Neural cell (in vitro differentiated cells): ENCODE results near the gene SNX30. TPM values are rescaled to one million over a fixed set of nuclear protein-coding genes. Genes with fewer than 3 reads are reported as not detected.

Source experiments
- H2AFZ ChIP-seq: fragments of 200-600, 300-800 bp; sonication (generic), shearing (Covaris generic); 2 replicates; pipeline ENCODE4 v1.6.0; 2014; ENCODE audit warnings: low read depth, mild to moderate bottlenecking, antibody characterized with exemption, low read length, moderate library complexity
- H3F3A ChIP-seq: fragments of 200-600 bp; shearing (Covaris generic); 2 replicates; pipeline ENCODE4 v1.6.1; 2016; ENCODE audit warnings: mild to moderate bottlenecking, moderate library complexity, mixed read lengths, antibody characterized with exemption, low read length; ENCODE audit not compliant: insufficient read depth, poor library complexity, severe bottlenecking
- H3K27ac ChIP-seq: fragments of 200-600, 300-800 bp; sonication (generic), shearing (Covaris generic); 2 replicates; pipeline ENCODE4 v1.5.1; 2014; ENCODE audit warnings: mild to moderate bottlenecking, low read length, moderate library complexity
- H3K27me3 ChIP-seq: fragments of 300-800, 200-600 bp; sonication (generic), shearing (Covaris generic); 2 replicates; pipeline ENCODE4 v1.6.0; 2014; ENCODE audit warnings: mild to moderate bottlenecking, low read depth, low read length, moderate library complexity; ENCODE audit not compliant: insufficient read depth
- H3K36me3 ChIP-seq: fragments of 300-800, 200-600 bp; sonication (generic), shearing (Covaris generic); 2 replicates; pipeline ENCODE4 v1.5.1; 2014; ENCODE audit warnings: mild to moderate bottlenecking, antibody characterized with exemption, low read length, moderate library complexity; ENCODE audit not compliant: insufficient read depth
- H3K4me2 ChIP-seq: fragments of 300-800, 200-600 bp; sonication (generic), shearing (Covaris generic); 2 replicates; pipeline ENCODE4 v1.6.0; 2014; ENCODE audit warnings: mild to moderate bottlenecking, low read length
- H3K4me3 ChIP-seq: fragments of 300-800, 200-600 bp; sonication (generic), shearing (Covaris generic); 2 replicates; pipeline ENCODE4 v1.5.1; 2014; ENCODE audit warnings: mild to moderate bottlenecking, low read length, moderate library complexity
- H3K79me2 ChIP-seq: fragments of 200-600 bp; shearing (Covaris generic); replicated peaks from 2 replicates; pipeline ENCODE4 v1.6.0; 2014; ENCODE audit warnings: mild to moderate bottlenecking, low read length, moderate library complexity; ENCODE audit not compliant: insufficient read depth
- H3K9ac ChIP-seq: fragments of 300-800, 200-600 bp; sonication (generic), shearing (Covaris generic); 2 replicates; pipeline ENCODE4 v1.6.1; 2016; ENCODE audit warnings: mild to moderate bottlenecking, low read length, mixed read lengths
- H3K9me2 ChIP-seq: fragments of 200-600 bp; shearing (Covaris generic); 2 replicates; pipeline ENCODE4 v1.6.1; 2016; ENCODE audit warnings: mild to moderate bottlenecking, low read length, mixed read lengths; ENCODE audit not compliant: insufficient read depth
- H3K9me3 ChIP-seq: fragments of 200-600, 300-800 bp; sonication (generic), shearing (Covaris generic); 2 replicates; pipeline ENCODE4 v1.6.1; 2016; ENCODE audit warnings: mild to moderate bottlenecking, mixed run types, low read length, moderate library complexity, mixed read lengths
- H4K20me1 ChIP-seq: fragments of 200-600 bp; shearing (Covaris generic); 2 replicates; pipeline ENCODE4 v1.6.1; 2016; ENCODE audit warnings: mild to moderate bottlenecking, mixed run types; ENCODE audit not compliant: insufficient read depth
- CTCF ChIP-seq: fragments of 450-650 bp; IDR thresholded peaks from 2 replicates; pipeline ENCODE4 v1.5.1; 2014; ENCODE audit warnings: antibody characterized with exemption, mild to moderate bottlenecking, moderate library complexity; ENCODE audit not compliant: poor library complexity, severe bottlenecking
- EP300 ChIP-seq: fragments of 450-650 bp; conservative IDR thresholded peaks from 2 replicates; pipeline ENCODE4 v1.6.1; 2014; ENCODE audit warnings: antibody characterized with exemption, mild to moderate bottlenecking, moderate library complexity; ENCODE audit not compliant: poor library complexity, severe bottlenecking
- EZH2 ChIP-seq: fragments of 200-600, 300-800 bp; shearing (Covaris generic), sonication (generic); IDR thresholded peaks from 2 replicates; pipeline ENCODE4 v1.6.1; 2014; ENCODE audit warnings: antibody characterized with exemption, low read length, borderline replicate concordance, mild to moderate bottlenecking; ENCODE audit not compliant: insufficient read depth, poor library complexity, severe bottlenecking
- MXI1 ChIP-seq: fragments of 450-650 bp; conservative IDR thresholded peaks from 2 replicates; pipeline ENCODE4 v1.6.1; 2014; ENCODE audit warnings: antibody characterized with exemption, mild to moderate bottlenecking; ENCODE audit not compliant: poor library complexity, severe bottlenecking
- POLR2AphosphoS5 ChIP-seq: IDR thresholded peaks from 2 replicates; pipeline ENCODE4 v1.6.1; 2012
- RAD21 ChIP-seq: fragments of 450-650 bp; conservative IDR thresholded peaks from 2 replicates; pipeline ENCODE4 v1.6.1; 2014; ENCODE audit warnings: antibody characterized with exemption, mild to moderate bottlenecking, moderate library complexity
- REST ChIP-seq: IDR thresholded peaks from 2 replicates; pipeline ENCODE4 v1.6.1; 2012; ENCODE audit warnings: borderline replicate concordance
- SMC3 ChIP-seq: fragments of 450-650 bp; conservative IDR thresholded peaks from 2 replicates; pipeline ENCODE4 v1.6.1; 2014; ENCODE audit warnings: antibody characterized with exemption, mild to moderate bottlenecking, moderate library complexity; ENCODE audit not compliant: poor library complexity
- TAF1 ChIP-seq: IDR thresholded peaks from 2 replicates; pipeline ENCODE4 v1.6.1; 2012; ENCODE audit warnings: low read depth
- polyA plus RNA-seq: library from polyadenylated mRNA; depleted of rRNA; stranded (reverse); fragments of >200 nt; gene quantifications from 2 replicates; pipeline ENCODE4 v1.2.3, GENCODE V29; 2014

The SNX30 gene
- polyA plus RNA-seq, 1 donor from 2014 or later: 30.0 TPM

GRCh38 chr9:112752334-112753125, 2.0 kb downstream of the SNX30 start:
- Histone ChIP-seq H3K9ac (peak overlapping the region; percentile 82), H2AFZ (no peak overlapping the region), H3K27me3 (no peaks in the 10 kb centered on the region), H3K9me2 (no peaks in the 10 kb centered on the region), H3K9me3 (no peaks in the 10 kb centered on the region), H3K4me2 (no peak overlapping the region), H4K20me1 (no peaks in the 10 kb centered on the region), H3K79me2 (peaks cover 30% of the 10 kb centered on the region), H3K4me3 (peak overlapping the region; percentile 98), H3F3A (no peaks in the 10 kb centered on the region), H3K36me3 (no peaks in the 10 kb centered on the region), H3K27ac (no peak overlapping the region)
- no peak for TF ChIP-seq POLR2AphosphoS5
- no peak for TF ChIP-seq EZH2
- no peak for TF ChIP-seq CTCF
- TF ChIP-seq SMC3: no peak
- no peak for TF ChIP-seq RAD21
- TF ChIP-seq MXI1: no peak
- no peak for TF ChIP-seq EP300
- no peak for TF ChIP-seq TAF1
- TF ChIP-seq REST: no peak

- H3K9me3 ChIP-seq: no peaks in the 10 kb centered on the region
- peaks cover 30% of the 10 kb centered on the region for H3K79me2 ChIP-seq
- H4K20me1 ChIP-seq: no peaks in the 10 kb centered on the region
- no peaks in the 10 kb centered on the region for H3K36me3 ChIP-seq
- no peak overlapping the region for H3K27ac ChIP-seq
- no peak overlapping the region for H2AFZ ChIP-seq
- H3K4me3 ChIP-seq: no peak overlapping the region
- H3F3A ChIP-seq: no peaks in the 10 kb centered on the region
- no peaks in the 10 kb centered on the region for H3K9me2 ChIP-seq
- H3K27me3 ChIP-seq: no peaks in the 10 kb centered on the region
- H3K4me2 ChIP-seq: no peak overlapping the region
- TF ChIP-seq RAD21 (no peak), MXI1 (no peak), SMC3 (no peak), CTCF (no peak)
- H3K9ac ChIP-seq: no peak overlapping the region
Measured at GRCh38 chr9:112753725-112754124, 3.2 kb downstream of the SNX30 start.
